HFF-Myc (cell line): ENCODE results near the gene VWA3B.

Source experiments
- DNase-seq: peaks from one replicate; pipeline ENCODE4 v3.0.0-alpha.2; 2011; ENCODE audit warnings: low read depth; ENCODE audit errors: extremely low read depth
- H3K4me3 ChIP-seq: replicated peaks from 2 replicates; pipeline ENCODE4 v1.5.1; 2011; ENCODE audit warnings: low read depth, mild to moderate bottlenecking, control low read depth, low read length
- TF ChIP-seq, protein P1 (sequence below): IDR thresholded peaks from 2 replicates; pipeline ENCODE4 v1.5.1; 2012; ENCODE audit warnings: mild to moderate bottlenecking, low read depth, low read length, control low read depth; ENCODE audit errors: missing control alignments

The VWA3B gene

DNA sequence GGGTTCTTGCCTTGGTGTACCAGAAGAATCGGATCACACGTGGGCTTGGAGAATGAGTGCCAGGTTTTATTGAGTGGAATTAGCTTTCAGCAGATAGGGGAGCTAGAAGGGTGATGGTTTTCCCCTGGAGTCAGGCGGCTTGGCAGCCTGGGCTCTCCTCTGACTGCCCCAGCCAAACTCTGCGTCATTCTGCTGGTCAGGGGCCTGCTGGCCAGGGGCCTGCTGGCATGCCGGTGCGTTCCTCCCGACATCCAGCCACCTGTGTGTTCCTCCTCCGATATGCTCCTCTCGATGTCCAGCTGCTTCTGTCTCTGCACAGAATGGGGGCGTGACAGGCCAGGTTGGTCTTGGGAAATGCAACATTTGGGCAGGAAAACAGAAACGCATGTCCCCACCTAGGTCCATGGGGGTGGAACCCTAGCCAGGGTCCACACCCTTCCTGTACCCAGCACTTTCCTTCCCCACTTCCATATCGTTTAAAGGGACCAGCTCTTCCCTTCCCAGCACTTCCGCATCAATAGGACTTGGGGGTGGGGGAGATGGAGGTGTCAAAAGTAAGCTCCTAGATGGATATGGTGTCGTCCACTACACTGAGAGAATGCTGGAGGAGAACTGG, 85.3 kb downstream of the VWA3B start:
- no peak overlapping the region for H3K4me3 ChIP-seq
- no peak for DNase-seq
- TF ChIP-seq, protein P1, sequence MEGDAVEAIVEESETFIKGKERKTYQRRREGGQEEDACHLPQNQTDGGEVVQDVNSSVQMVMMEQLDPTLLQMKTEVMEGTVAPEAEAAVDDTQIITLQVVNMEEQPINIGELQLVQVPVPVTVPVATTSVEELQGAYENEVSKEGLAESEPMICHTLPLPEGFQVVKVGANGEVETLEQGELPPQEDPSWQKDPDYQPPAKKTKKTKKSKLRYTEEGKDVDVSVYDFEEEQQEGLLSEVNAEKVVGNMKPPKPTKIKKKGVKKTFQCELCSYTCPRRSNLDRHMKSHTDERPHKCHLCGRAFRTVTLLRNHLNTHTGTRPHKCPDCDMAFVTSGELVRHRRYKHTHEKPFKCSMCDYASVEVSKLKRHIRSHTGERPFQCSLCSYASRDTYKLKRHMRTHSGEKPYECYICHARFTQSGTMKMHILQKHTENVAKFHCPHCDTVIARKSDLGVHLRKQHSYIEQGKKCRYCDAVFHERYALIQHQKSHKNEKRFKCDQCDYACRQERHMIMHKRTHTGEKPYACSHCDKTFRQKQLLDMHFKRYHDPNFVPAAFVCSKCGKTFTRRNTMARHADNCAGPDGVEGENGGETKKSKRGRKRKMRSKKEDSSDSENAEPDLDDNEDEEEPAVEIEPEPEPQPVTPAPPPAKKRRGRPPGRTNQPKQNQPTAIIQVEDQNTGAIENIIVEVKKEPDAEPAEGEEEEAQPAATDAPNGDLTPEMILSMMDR, result no peak

DNA sequence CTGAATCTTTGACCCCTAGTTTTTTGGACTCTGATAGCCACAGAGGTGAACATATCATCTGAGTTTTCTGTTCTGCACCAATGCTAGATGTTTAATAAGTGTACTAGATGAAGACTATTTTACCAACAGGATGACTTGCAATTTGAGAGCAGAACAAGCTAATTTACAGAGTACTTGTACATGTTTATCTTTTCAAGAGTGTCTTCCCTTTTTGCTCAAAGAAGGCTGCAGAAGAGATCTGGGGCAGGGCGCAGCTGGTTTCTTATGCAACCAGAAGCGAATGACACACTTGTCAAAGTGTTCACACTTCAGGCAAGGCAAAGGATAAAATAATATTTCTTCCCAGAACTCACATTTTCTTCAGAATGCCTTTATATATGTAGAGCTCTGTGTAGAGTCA, 86.0 kb downstream of the VWA3B start:
- no peak for DNase-seq
- TF ChIP-seq, protein P1, result no peak
- H3K4me3 ChIP-seq, result no peak overlapping the region

DNA sequence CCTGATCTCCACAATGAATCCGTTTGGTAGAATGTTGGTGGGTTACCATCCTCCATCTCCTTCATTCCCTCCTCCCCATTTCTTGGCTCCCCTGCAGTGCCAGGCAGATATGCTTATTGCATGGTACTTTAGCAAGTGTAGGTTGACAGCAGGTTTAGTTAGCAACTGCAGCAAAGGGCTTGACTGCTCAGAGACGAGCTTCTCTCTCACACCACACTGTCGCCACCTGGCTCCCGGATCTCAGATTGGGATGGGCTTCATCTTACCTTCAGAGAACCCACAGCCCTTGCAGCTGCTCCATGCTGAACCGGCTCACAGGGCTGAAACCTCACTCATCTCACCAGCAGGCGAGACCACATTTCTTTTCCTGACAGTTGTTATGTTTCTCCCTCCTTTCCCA, 88.8 kb downstream of the VWA3B start:
- DNase-seq, result no peak
- no peak overlapping the region for H3K4me3 ChIP-seq
- TF ChIP-seq, protein P1, result no peak

DNA sequence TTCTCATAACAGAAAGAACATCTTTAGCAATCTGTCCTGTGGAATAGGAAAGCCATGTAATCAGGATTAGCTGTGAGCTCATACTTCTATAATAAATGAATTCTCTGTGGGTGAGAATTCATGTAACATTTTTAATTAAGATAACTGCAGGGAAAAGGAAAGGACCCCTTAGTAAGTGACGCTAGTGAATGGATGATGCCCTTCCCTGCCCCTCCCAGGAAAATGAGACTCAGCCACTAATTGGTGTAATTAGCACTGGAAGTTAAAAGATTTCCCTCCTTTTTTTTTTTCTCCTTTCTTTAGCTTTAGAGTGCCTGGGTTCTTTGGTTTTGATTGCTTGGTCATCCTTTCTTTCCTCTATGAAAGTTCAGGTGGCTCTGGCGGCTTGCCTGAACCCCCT, 90.3 kb downstream of the VWA3B start:
- H3K4me3 ChIP-seq, result no peak overlapping the region
- DNase-seq, result no peak
- TF ChIP-seq, protein P1, result no peak

DNA sequence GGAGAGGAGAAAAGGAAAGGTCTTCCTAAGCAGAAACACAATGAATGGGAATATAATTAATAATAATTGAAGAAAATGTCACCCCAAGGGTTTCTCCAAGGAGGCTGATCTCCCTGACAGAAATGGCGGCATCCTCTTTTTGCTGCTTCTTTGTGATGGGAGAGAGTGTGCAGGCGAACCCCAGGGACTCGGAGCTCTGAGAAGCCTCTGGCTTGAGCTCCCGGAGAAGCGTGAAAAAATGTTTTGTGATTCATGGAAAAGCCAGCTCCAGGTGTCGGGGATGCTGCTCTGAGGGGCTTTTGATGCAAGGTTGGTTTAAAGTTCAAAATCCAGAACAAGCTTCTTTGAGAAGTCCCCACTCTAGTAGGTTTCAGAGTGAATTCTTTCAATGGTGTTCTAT, 91.0 kb downstream of the VWA3B start:
- no peak for DNase-seq
- TF ChIP-seq, protein P1, result no peak
- no peak overlapping the region for H3K4me3 ChIP-seq

DNA sequence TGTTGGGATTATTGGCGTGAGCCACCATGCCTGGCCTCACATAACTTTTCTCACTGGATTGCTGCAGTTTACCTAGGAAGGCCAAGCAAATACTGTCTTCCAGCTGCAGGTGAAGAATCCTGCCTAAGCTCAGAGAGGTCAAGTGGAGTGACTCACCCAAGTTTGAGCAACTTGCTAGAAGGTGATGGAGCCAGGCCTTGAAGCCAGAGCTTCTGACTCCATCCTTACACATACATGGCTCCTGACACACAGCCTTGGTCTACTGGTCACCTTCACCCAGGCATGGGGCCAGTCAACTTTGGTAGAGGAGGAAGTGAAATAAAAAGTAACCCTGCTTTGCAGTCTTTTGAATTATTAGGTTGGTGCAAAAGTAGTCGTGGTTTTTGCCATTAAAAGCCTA, 93.5 kb downstream of the VWA3B start:
- H3K4me3 ChIP-seq, result no peak overlapping the region
- DNase-seq, result no peak
- TF ChIP-seq, protein P1, result no peak

DNA sequence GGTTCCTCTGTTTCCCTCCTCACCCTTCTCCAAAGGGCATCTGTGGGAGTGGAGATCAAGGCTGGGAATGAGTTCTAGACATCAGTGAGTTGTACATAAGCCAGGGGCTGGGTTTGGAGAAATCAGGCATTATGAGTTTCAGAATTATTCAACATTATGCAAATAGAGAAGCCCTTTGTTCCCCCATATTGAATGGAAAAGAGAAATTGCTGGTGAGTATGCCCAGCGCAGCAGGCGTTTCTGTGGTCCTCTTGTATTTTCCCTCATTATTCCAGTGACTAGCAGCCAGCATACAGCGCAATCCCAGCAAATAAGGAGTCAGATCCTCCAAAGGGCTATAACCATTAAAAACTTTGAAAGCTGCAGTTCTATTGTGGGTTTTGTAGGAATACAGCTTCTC, 94.4 kb downstream of the VWA3B start:
- H3K4me3 ChIP-seq, result no peak overlapping the region
- TF ChIP-seq, protein P1, result no peak
- no peak for DNase-seq
